ENCODE data around the gene SNCB.

Gene SNCB

DNA sequence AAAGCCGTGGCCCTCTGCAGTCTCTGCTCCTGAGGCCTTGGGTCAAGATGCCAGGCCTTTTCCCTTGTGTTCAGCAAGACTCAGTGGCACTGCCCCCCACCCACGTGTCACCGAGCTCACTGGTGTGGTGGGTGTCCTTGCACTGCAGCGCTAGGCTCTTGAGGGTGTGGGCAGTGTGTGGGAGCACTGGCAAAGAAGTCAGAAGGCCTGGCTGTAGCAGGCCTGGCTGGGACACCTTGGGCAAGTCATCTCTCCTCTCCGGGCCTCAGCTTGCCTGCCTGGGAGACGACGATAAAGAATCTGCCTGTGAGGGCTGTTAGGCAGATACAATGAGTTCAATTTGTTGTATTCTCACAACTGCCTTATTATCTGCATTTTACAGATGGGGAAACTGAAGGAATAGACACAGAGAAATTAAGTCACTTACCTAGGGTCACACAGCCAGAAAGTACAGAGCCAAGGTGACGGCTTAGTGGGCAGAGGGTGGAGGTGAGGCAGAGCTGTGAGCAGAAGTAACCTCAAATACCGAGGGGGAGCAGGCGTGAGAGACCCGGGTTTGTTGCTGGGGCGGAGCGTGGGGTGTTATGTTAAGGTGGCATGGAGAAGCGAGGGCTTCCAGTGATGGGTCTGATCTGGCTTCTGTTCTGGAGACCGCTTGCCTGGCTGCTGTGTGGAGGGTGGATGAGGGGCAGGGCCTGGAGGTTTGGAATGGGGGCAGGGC, 18.3 kb upstream of the SNCB start:
- Histone ChIP-seq H3F3A (ENCODE audit: low read depth) (no peaks in the 10 kb centered on the region), H3K4me2 (ENCODE audit: low read depth, low read length, poor library complexity, severe bottlenecking) (peak overlapping the region; percentile 79), H3K9me2 (replicated peaks; ENCODE audit: low read depth, low read length) (no peaks in the 10 kb centered on the region), H3K4me3 (ENCODE audit: low read length, poor library complexity, severe bottlenecking) (peak overlapping the region; percentile 86), H3K79me2 (ENCODE audit: insufficient read depth, low read length) (peaks cover 7% of the 10 kb centered on the region; the same call in 1 of the 2 replicates), H3K36me3 (ENCODE audit: insufficient read depth, low read length) (no peaks in the 10 kb centered on the region), H3K27me3 (ENCODE audit: insufficient read depth, low read length, poor library complexity, severe bottlenecking) (no peaks in the 10 kb centered on the region), H2AFZ (ENCODE audit: low read length) (no peak overlapping the region), H3K9me3 (ENCODE audit: insufficient read depth, low read depth, low read length) (no peaks in the 10 kb centered on the region), H4K20me1 (ENCODE audit: insufficient read depth, low read length, poor library complexity, severe bottlenecking) (no peaks in the 10 kb centered on the region), H3K4me1 (ENCODE audit: insufficient read depth, low read length, poor library complexity, severe bottlenecking) (peaks cover 12% of the 10 kb centered on the region), H3K9ac (ENCODE audit: low read depth, low read length, poor library complexity, severe bottlenecking) (peak overlapping the region; percentile 80)
- TF ChIP-seq EZH2phosphoT487 (IDR thresholded peaks at IDR 0.05; ENCODE audit: borderline replicate concordance) = no peak
- TF ChIP-seq, protein P1, sequence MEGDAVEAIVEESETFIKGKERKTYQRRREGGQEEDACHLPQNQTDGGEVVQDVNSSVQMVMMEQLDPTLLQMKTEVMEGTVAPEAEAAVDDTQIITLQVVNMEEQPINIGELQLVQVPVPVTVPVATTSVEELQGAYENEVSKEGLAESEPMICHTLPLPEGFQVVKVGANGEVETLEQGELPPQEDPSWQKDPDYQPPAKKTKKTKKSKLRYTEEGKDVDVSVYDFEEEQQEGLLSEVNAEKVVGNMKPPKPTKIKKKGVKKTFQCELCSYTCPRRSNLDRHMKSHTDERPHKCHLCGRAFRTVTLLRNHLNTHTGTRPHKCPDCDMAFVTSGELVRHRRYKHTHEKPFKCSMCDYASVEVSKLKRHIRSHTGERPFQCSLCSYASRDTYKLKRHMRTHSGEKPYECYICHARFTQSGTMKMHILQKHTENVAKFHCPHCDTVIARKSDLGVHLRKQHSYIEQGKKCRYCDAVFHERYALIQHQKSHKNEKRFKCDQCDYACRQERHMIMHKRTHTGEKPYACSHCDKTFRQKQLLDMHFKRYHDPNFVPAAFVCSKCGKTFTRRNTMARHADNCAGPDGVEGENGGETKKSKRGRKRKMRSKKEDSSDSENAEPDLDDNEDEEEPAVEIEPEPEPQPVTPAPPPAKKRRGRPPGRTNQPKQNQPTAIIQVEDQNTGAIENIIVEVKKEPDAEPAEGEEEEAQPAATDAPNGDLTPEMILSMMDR (conservative IDR thresholded peaks at IDR 0.05; ENCODE audit: low read length) = no peak

DNA sequence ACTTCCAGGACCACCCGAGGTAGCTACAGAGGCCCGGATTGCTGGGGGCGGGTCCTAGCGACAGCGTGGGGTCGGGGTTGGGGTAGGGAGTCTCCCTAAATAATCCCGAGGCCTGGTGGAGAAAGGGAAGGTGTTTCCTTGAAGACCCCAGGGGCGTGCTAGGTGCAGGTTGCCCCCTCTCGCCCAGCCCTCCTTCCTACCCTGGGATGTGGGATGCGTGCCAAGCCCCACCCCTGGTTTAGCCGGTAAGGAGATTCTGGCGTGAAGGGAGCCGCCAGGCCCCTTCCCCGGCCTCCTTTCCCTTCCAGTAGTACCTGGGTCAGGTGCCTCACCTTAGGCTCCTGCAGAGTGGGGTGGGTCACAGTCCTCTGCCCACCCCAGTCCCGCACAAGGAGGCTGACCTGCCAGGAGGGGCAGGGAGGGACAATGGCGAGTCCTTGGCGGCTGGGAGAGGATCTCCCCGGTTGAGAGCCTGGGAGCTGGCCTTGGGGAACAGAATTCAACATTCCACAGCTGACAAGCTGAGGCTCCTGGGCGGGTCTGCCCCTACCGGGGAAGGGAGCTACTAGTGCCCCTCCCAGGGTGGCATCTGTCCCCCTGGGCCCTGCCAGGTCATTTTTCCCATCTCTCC, 17.6 kb upstream of the SNCB start:
- H3K79me2 ChIP-seq (ENCODE audit: insufficient read depth, low read length) = peaks cover 7% of the 10 kb centered on the region; the same call in 1 of the 2 replicates
- H3K9me2 ChIP-seq (replicated peaks; ENCODE audit: low read depth, low read length) = no peaks in the 10 kb centered on the region
- peak overlapping the region; percentile 86 for H3K4me3 ChIP-seq (ENCODE audit: low read length, poor library complexity, severe bottlenecking)
- H3K36me3 ChIP-seq (ENCODE audit: insufficient read depth, low read length) = no peaks in the 10 kb centered on the region
- no peaks in the 10 kb centered on the region for H3K27me3 ChIP-seq (ENCODE audit: insufficient read depth, low read length, poor library complexity, severe bottlenecking)
- H3K9ac ChIP-seq (ENCODE audit: low read depth, low read length, poor library complexity, severe bottlenecking) = peak overlapping the region; percentile 80
- no peaks in the 10 kb centered on the region for H3F3A ChIP-seq (ENCODE audit: low read depth)
- peaks cover 12% of the 10 kb centered on the region for H3K4me1 ChIP-seq (ENCODE audit: insufficient read depth, low read length, poor library complexity, severe bottlenecking)
- no peaks in the 10 kb centered on the region for H4K20me1 ChIP-seq (ENCODE audit: insufficient read depth, low read length, poor library complexity, severe bottlenecking)
- H3K9me3 ChIP-seq (ENCODE audit: insufficient read depth, low read depth, low read length) = no peaks in the 10 kb centered on the region
- no peak for TF ChIP-seq EZH2phosphoT487 (IDR thresholded peaks at IDR 0.05; ENCODE audit: borderline replicate concordance)
- TF ChIP-seq, protein P1 (conservative IDR thresholded peaks at IDR 0.05; ENCODE audit: low read length) = no peak
- peak overlapping the region; percentile 79 for H3K4me2 ChIP-seq (ENCODE audit: low read depth, low read length, poor library complexity, severe bottlenecking)
- peak overlapping the region; percentile 86 for H2AFZ ChIP-seq (ENCODE audit: low read length)

DNA sequence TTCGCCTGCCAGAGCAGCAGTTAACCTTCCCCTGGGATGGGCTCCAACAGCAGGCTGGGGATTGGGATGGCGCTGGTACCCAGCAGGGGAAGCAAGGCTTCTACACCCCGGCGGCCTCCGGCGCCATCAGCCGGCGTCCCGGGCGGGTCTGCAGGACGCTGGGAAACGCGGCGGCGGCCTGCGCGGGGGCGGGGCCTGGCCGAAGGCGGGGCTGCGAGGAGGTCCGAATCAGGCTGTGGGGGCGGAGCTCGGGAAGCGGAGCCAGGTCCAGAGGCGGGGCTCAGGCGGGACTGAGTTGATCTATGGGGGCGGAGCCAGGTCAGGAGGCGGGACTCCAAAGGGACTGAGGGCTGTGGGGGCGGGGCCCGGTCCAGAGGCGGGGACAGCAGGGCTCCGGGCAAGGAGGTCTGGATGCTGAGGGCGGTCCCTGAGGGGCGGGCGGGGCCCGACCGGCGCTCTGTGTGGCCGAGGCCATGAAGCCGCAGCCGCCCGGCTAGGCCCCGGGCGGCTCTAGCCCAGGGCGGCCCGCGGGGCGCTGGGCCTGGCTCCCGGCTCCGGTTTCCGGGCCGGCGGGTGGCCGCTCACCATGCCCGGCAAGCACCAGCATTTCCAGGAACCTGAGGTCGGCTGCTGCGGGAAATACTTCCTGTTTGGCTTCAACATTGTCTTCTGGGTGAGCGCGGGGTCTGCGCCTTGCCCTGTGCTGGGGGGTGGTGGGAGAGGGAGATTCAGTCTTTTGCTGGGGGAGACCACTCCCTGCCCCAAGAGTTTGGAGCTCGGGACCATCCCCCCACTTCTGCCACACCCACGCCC, 16.9 kb upstream of the SNCB start, which contains the start of gene TSPAN17:
Gene TSPAN17 (plus strand): TSS at position 455 of the 813 bp plus-strand sequence. CDS start 132 bp downstream, at position 587.
- TF ChIP-seq, protein P1 (conservative IDR thresholded peaks at IDR 0.05; ENCODE audit: low read length) = no peak
- TF ChIP-seq EZH2phosphoT487 (IDR thresholded peaks at IDR 0.05; ENCODE audit: borderline replicate concordance) = no peak
- Histone ChIP-seq H3K9me3 (ENCODE audit: insufficient read depth, low read depth, low read length) (no peaks in the 10 kb centered on the region), H3K4me2 (ENCODE audit: low read depth, low read length, poor library complexity, severe bottlenecking) (peak within 1 kb of the TSS; percentile 79), H3K4me3 (ENCODE audit: low read length, poor library complexity, severe bottlenecking) (peak within 1 kb of the TSS; percentile 86), H3K9me2 (replicated peaks; ENCODE audit: low read depth, low read length) (no peaks in the 10 kb centered on the region), H3K79me2 (ENCODE audit: insufficient read depth, low read length) (peaks cover 7% of the 10 kb centered on the region; the same call in 1 of the 2 replicates), H3K27me3 (ENCODE audit: insufficient read depth, low read length, poor library complexity, severe bottlenecking) (no peaks in the 10 kb centered on the region), H3K9ac (ENCODE audit: low read depth, low read length, poor library complexity, severe bottlenecking) (peak within 1 kb of the TSS; percentile 80), H2AFZ (ENCODE audit: low read length) (peak within 1 kb of the TSS; percentile 86), H3K36me3 (ENCODE audit: insufficient read depth, low read length) (no peaks in the 10 kb centered on the region), H4K20me1 (ENCODE audit: insufficient read depth, low read length, poor library complexity, severe bottlenecking) (no peaks in the 10 kb centered on the region), H3F3A (ENCODE audit: low read depth) (no peaks in the 10 kb centered on the region), H3K4me1 (ENCODE audit: insufficient read depth, low read length, poor library complexity, severe bottlenecking) (peaks cover 12% of the 10 kb centered on the region)

Data from Loucy (cell line).